Gastrocnemius medialis (tissue), 4 donors: Measurements from ENCODE around the gene CELF4. TPM values are rescaled to one million over a fixed set of nuclear protein-coding genes. Genes with fewer than 3 reads are reported as not detected.

ENCODE experiments used
- ATAC-seq, 2 donors: fragments of 150-250 bp; one replicate each; pipeline ENCODE4 v1.9.1; 2016
- DNase-seq, 2 donors: peaks; one replicate each; pipeline ENCODE4 v3.0.0-alpha.2; 2019
- H3K27ac ChIP-seq, 4 donors: fragments of 200-600 bp; sonication (generic); 1 replicate in 1 of 4; 2 replicates in 3 of 4; pipeline ENCODE4 v1.5.1; 2016 to 2018; ENCODE audit warnings: mild to moderate bottlenecking in 2 of 4, moderate library complexity in 1 of 4
- H3K27me3 ChIP-seq, 3 donors: fragments of 200-600 bp; sonication (generic) in 2 of 3; 1 replicate in 1 of 3; 2 replicates in 2 of 3; pipeline versions ENCODE4 v1.5.1 to v1.6.0; 2016 to 2019; ENCODE audit warnings: mild to moderate bottlenecking in 1 of 3, moderate library complexity in 1 of 3
- H3K36me3 ChIP-seq, 2 donors: fragments of 200-600 bp; sonication (generic) in 1 of 2; one replicate each; pipeline ENCODE4 v1.5.1; 2017 to 2018
- H3K4me1 ChIP-seq, 2 donors: fragments of 200-600 bp; sonication (generic) in 1 of 2; one replicate each; pipeline ENCODE4 v1.5.1; 2016 to 2017; ENCODE audit warnings: mild to moderate bottlenecking in 2 of 2
- H3K4me3 ChIP-seq, 4 donors: fragments of 200-600 bp; sonication (generic) in 3 of 4; 1 replicate in 1 of 4; 2 replicates in 3 of 4; pipeline ENCODE4 v1.5.1; 2016 to 2019; ENCODE audit warnings: mild to moderate bottlenecking in 2 of 4
- H3K9me3 ChIP-seq, 3 donors: fragments of 200-600 bp; sonication (generic) in 2 of 3; 1 replicate in 1 of 3; 2 replicates in 2 of 3; pipeline ENCODE4 v1.5.1; 2016 to 2019
- CTCF ChIP-seq, 5 experiments: fragments of 450-650 bp in 3 of 5; fragments of 200-600 bp in 2 of 5; sonication (generic) in 2 of 5; IDR thresholded peaks in 4 of 5; conservative IDR thresholded peaks in 1 of 5; 1 replicate in 4 of 5; 2 replicates in 1 of 5; pipeline ENCODE4 v1.5.1; 2016 to 2019; ENCODE audit warnings: antibody characterized with exemption in 5 of 5, mild to moderate bottlenecking in 3 of 5, moderate library complexity in 3 of 5
- POLR2A ChIP-seq, 2 donors: fragments of 450-650 bp; IDR thresholded peaks; one replicate each; pipeline ENCODE4 v1.6.1; 2017; ENCODE audit warnings: antibody characterized with exemption in 2 of 2, mild to moderate bottlenecking in 2 of 2, moderate library complexity in 2 of 2
- in situ Hi-C, 4 donors: fragments of 200-750 bp; cut with MboI; loops; one replicate each; pipeline versions ENCODE4 v1.15.0 to v1.8.0; 2017; ENCODE audit warnings: low sequenced_read_pairs in 4 of 4
- intact Hi-C: fragments of 100-400 bp; cut with DNase I; formaldehyde crosslinking; loops from one replicate; pipeline ENCODE4 v1.15.1; 2023; ENCODE audit warnings: low total_unique reads
- total RNA-seq, 4 donors: library from RNA; depleted of rRNA; stranded (reverse); fragments of >200 nt; gene quantifications; one replicate each; pipeline versions ENCODE4 v1.1.0 to v1.2.3, GENCODE V29; 2016

Gene CELF4
- total RNA-seq, 4 donors from 2014 or later = not detected

- H3K9me3 ChIP-seq = no peaks in the 10 kb centered on the region
- in situ Hi-C loops = no loop called here
- no peak for ATAC-seq
- intact Hi-C loops = no loop called here
- no peaks in the 10 kb centered on the region for H3K4me1 ChIP-seq
- H3K27ac ChIP-seq = no peak overlapping the region
- no peaks in the 10 kb centered on the region for H3K36me3 ChIP-seq
- TF ChIP-seq CTCF (IDR thresholded peaks at IDR 0.05 in 4 of 5, conservative IDR thresholded peaks at IDR 0.05 in 1 of 5) (no peak), POLR2A (IDR thresholded peaks at IDR 0.05) (no peak)
- peaks cover 0 to 8% (median 0%) of the 10 kb centered on the region in 3 donors for H3K27me3 ChIP-seq
- H3K4me3 ChIP-seq = no peak overlapping the region
- no peak for DNase-seq
Measured at GRCh38 chr18:37286801-37287200, 278.8 kb downstream of the CELF4 start.

- Histone ChIP-seq H3K4me3 (no peak overlapping the region), H3K36me3 (no peaks in the 10 kb centered on the region), H3K27me3 (peaks cover 0 to 8% (median 0%) of the 10 kb centered on the region in 3 donors), H3K9me3 (no peaks in the 10 kb centered on the region), H3K27ac (no peak overlapping the region), H3K4me1 (no peaks in the 10 kb centered on the region)
- ATAC-seq (no peak), DNase-seq (no peak)
- TF ChIP-seq CTCF (IDR thresholded peaks at IDR 0.05 in 4 of 5, conservative IDR thresholded peaks at IDR 0.05 in 1 of 5) (no peak), POLR2A (IDR thresholded peaks at IDR 0.05) (no peak)
- intact Hi-C loops (no loop called here), in situ Hi-C loops (no loop called here)
Measured at GRCh38 chr18:37285825-37286224, 279.8 kb downstream of the CELF4 start.

- H3K4me3 ChIP-seq = no peak overlapping the region
- no peaks in the 10 kb centered on the region for H3K4me1 ChIP-seq
- intact Hi-C loops = no loop called here
- H3K36me3 ChIP-seq = no peaks in the 10 kb centered on the region
- ATAC-seq (no peak), DNase-seq (no peak)
- H3K27me3 ChIP-seq = peaks cover 0 to 8% (median 0%) of the 10 kb centered on the region in 3 donors
- no peak overlapping the region for H3K27ac ChIP-seq
- no peaks in the 10 kb centered on the region for H3K9me3 ChIP-seq
- TF ChIP-seq CTCF (IDR thresholded peaks at IDR 0.05 in 4 of 5, conservative IDR thresholded peaks at IDR 0.05 in 1 of 5) (no peak), POLR2A (IDR thresholded peaks at IDR 0.05) (no peak)
- in situ Hi-C loops = no loop called here
Measured at GRCh38 chr18:37284260-37284659, 281.3 kb downstream of the CELF4 start.

GRCh38 chr18:37282386-37283037 is 283.1 kb downstream of the CELF4 start:
- intact Hi-C loops = no loop called here
- Histone ChIP-seq H3K9me3 (no peaks in the 10 kb centered on the region), H3K27ac (no peak overlapping the region), H3K36me3 (no peaks in the 10 kb centered on the region), H3K27me3 (peaks cover 0 to 8% (median 2%) of the 10 kb centered on the region in 3 donors), H3K4me1 (no peaks in the 10 kb centered on the region), H3K4me3 (no peak overlapping the region)
- TF ChIP-seq CTCF (IDR thresholded peaks at IDR 0.05 in 4 of 5, conservative IDR thresholded peaks at IDR 0.05 in 1 of 5) = no peak
- TF ChIP-seq POLR2A (IDR thresholded peaks at IDR 0.05) = no peak
- in situ Hi-C loops = no loop called here
- DNase-seq (no peak), ATAC-seq (no peak)
